Fibroblast of gingiva (primary cell): ENCODE results near the gene MNAT1.
"Not testable (repeated sequence)": the region's sequence is repeated elsewhere in the genome, so short reads cannot be mapped to it uniquely, and the experiment has no call there.

Experiments used
- DNase-seq: peaks from one replicate; pipeline ENCODE4 v3.0.0-alpha.2; 2011; ENCODE audit warnings: low read depth

Gene MNAT1

GRCh38 chr14:60805841-60806430 is 71.4 kb downstream of the MNAT1 start:
- peak; percentile 61 for DNase-seq

GRCh38 chr14:60807247-60807646 is 72.7 kb downstream of the MNAT1 start:
- no peak for DNase-seq

GRCh38 chr14:60807971-60808370 is 73.4 kb downstream of the MNAT1 start:
- no peak for DNase-seq

- DNase-seq = no peak
Measured at GRCh38 chr14:60812987-60813386, 78.4 kb downstream of the MNAT1 start.

- DNase-seq = peak; percentile 15
Measured at GRCh38 chr14:60815371-60815770, 80.8 kb downstream of the MNAT1 start.

GRCh38 chr14:60817113-60817512 is 82.6 kb downstream of the MNAT1 start:
- DNase-seq = no peak

GRCh38 chr14:60819575-60819974 is 85.0 kb downstream of the MNAT1 start:
- no peak for DNase-seq

- DNase-seq = no peak
Measured at GRCh38 chr14:60838601-60839000, 104.0 kb downstream of the MNAT1 start.

GRCh38 chr14:60839057-60839456 is 104.5 kb downstream of the MNAT1 start:
- no peak for DNase-seq

GRCh38 chr14:60839657-60840056 is 105.1 kb downstream of the MNAT1 start:
- no peak for DNase-seq

GRCh38 chr14:60840313-60840712 is 105.8 kb downstream of the MNAT1 start:
- no peak for DNase-seq

GRCh38 chr14:60845523-60845922 is 111.0 kb downstream of the MNAT1 start:
- DNase-seq = no peak

GRCh38 chr14:60848066-60848465 is 113.5 kb downstream of the MNAT1 start:
- DNase-seq = no peak

- not testable (repeated sequence) for DNase-seq
Measured at GRCh38 chr14:60851692-60852091, 117.1 kb downstream of the MNAT1 start.

- no peak for DNase-seq
Measured at GRCh38 chr14:60856111-60856510, 121.5 kb downstream of the MNAT1 start.

- DNase-seq = peak; percentile 40
Measured at GRCh38 chr14:60859525-60859924, 125.0 kb downstream of the MNAT1 start.

- no peak for DNase-seq
Measured at GRCh38 chr14:60861545-60862140, 127.1 kb downstream of the MNAT1 start.

- peak; percentile 53 for DNase-seq
Measured at GRCh38 chr14:60862283-60862682, 127.7 kb downstream of the MNAT1 start.

- DNase-seq = no peak
Measured at GRCh38 chr14:60863249-60863648, 128.7 kb downstream of the MNAT1 start.

GRCh38 chr14:60865378-60866127 is 131.0 kb downstream of the MNAT1 start:
- DNase-seq = peak; percentile 27

- DNase-seq = no peak
Measured at GRCh38 chr14:60867503-60868172, 133.1 kb downstream of the MNAT1 start.

- no peak for DNase-seq
Measured at GRCh38 chr14:60878121-60878520, 143.6 kb downstream of the MNAT1 start.

- peak; percentile 94 for DNase-seq
Measured at GRCh38 chr14:60878536-60878935, 144.0 kb downstream of the MNAT1 start.
